A204.1 (cell line): Measurements from ENCODE around the gene JTB.

Source experiments
- FAIRE-seq: peaks from 2 replicates; lab custom pipeline; 2012; peaks lifted over from hg19 to GRCh38; lab: Jason Lieb, UNC

JTB gene

GRCh38 chr1:153932156-153933131, 45.0 kb downstream of the JTB start:
- FAIRE-seq = no peak

GRCh38 chr1:153929981-153930948, 47.2 kb downstream of the JTB start:
- FAIRE-seq = no peak

GRCh38 chr1:153929426-153929825, 48.0 kb downstream of the JTB start:
- FAIRE-seq = no peak

- no peak for FAIRE-seq
Observed at GRCh38 chr1:153928791-153929341, 48.6 kb downstream of the JTB start.

- no peak for FAIRE-seq
Observed at GRCh38 chr1:153928245-153928644, 49.2 kb downstream of the JTB start.

GRCh38 chr1:153926405-153926804, 51.1 kb downstream of the JTB start:
- FAIRE-seq = no peak
